Tibial artery (tissue), 4 donors: ENCODE results near the gene ID3.

Experiments used
- DNase-seq, 2 donors: peaks; one replicate each; pipeline ENCODE4 v3.0.0-alpha.2; 2019
- H3K27ac ChIP-seq, 2 donors: fragments of 200-600 bp; sonication (generic) in 1 of 2; 1 replicate in 1 of 2; 2 replicates in 1 of 2; pipeline ENCODE4 v1.5.1; 2018 to 2019; ENCODE audit warnings: mild to moderate bottlenecking in 1 of 2
- H3K27me3 ChIP-seq, 2 donors: fragments of 200-600 bp; sonication (generic) in 1 of 2; one replicate each; pipeline versions ENCODE4 v1.5.1 to v1.6.0; 2016 to 2019
- H3K36me3 ChIP-seq, 3 donors: fragments of 200-600 bp; sonication (generic) in 2 of 3; one replicate each; pipeline ENCODE4 v1.5.1; 2016 to 2019; ENCODE audit warnings: mild to moderate bottlenecking in 2 of 3
- H3K4me1 ChIP-seq, 4 donors: fragments of 200-600 bp; sonication (generic) in 2 of 4; 1 replicate in 3 of 4; 2 replicates in 1 of 4; pipeline ENCODE4 v1.5.1; 2016 to 2019
- H3K4me3 ChIP-seq, 2 donors: fragments of 200-600 bp; sonication (generic) in 1 of 2; 1 replicate in 1 of 2; 2 replicates in 1 of 2; pipeline ENCODE4 v1.5.1; 2018 to 2019; ENCODE audit warnings: mild to moderate bottlenecking in 2 of 2
- H3K9me3 ChIP-seq, 3 donors: fragments of 200-600 bp; sonication (generic) in 1 of 3; one replicate each; pipeline ENCODE4 v1.5.1; 2016 to 2019
- CTCF ChIP-seq, 2 experiments: fragments of 200-600 bp in 1 of 2; fragments of 450-650 bp in 1 of 2; IDR thresholded peaks; one replicate each; pipeline ENCODE4 v1.5.1; 2017 to 2019; ENCODE audit warnings: antibody characterized with exemption in 2 of 2, mild to moderate bottlenecking in 1 of 2, moderate library complexity in 1 of 2
- intact Hi-C: fragments of 100-400 bp; cut with DNase I; formaldehyde crosslinking; loops from one replicate; pipeline ENCODE4 v1.15.0; 2023; ENCODE audit warnings: low total_unique reads

ID3 gene

GRCh38 chr1:23582820-23583219 is 23.5 kb upstream of the ID3 start:
- peaks cover 0 to 49% (median 22%) of the 10 kb centered on the region in 4 donors for H3K4me1 ChIP-seq
- DNase-seq: no peak
- no peak for TF ChIP-seq CTCF (IDR thresholded peaks at IDR 0.05)
- H3K36me3 ChIP-seq: no peaks in the 10 kb centered on the region
- H3K9me3 ChIP-seq: no peaks in the 10 kb centered on the region
- H3K27ac ChIP-seq: peak overlapping the region in 1 of 2 donors; percentile 94
- H3K27me3 ChIP-seq: no peaks in the 10 kb centered on the region
- intact Hi-C loops: no loop called here
- no peak overlapping the region for H3K4me3 ChIP-seq

GRCh38 chr1:23581219-23581618 is 21.9 kb upstream of the ID3 start:
- intact Hi-C loops: no loop called here
- Histone ChIP-seq H3K27me3 (no peaks in the 10 kb centered on the region), H3K4me1 (peaks cover 0 to 57% (median 37%) of the 10 kb centered on the region in 4 donors), H3K27ac (peak overlapping the region; percentile 80 to 94), H3K4me3 (no peak overlapping the region), H3K9me3 (no peaks in the 10 kb centered on the region), H3K36me3 (no peaks in the 10 kb centered on the region)
- DNase-seq: peak in 1 of 2 donors; percentile 85
- TF ChIP-seq CTCF (IDR thresholded peaks at IDR 0.05): no peak

GRCh38 chr1:23578997-23579363 is 19.7 kb upstream of the ID3 start:
- Histone ChIP-seq H3K4me1 (peaks cover 0 to 74% (median 50%) of the 10 kb centered on the region in 4 donors), H3K27ac (peak overlapping the region; percentile 80 to 94), H3K9me3 (no peaks in the 10 kb centered on the region), H3K4me3 (no peak overlapping the region), H3K27me3 (no peaks in the 10 kb centered on the region), H3K36me3 (no peaks in the 10 kb centered on the region)
- DNase-seq: no peak
- intact Hi-C loops: no loop called here
- TF ChIP-seq CTCF (IDR thresholded peaks at IDR 0.05): no peak

- Histone ChIP-seq H3K27me3 (no peaks in the 10 kb centered on the region), H3K36me3 (no peaks in the 10 kb centered on the region), H3K4me3 (no peak overlapping the region), H3K4me1 (peaks cover 0 to 74% (median 50%) of the 10 kb centered on the region in 4 donors), H3K27ac (peak overlapping the region; percentile 80 to 94), H3K9me3 (no peaks in the 10 kb centered on the region)
- DNase-seq: no peak
- TF ChIP-seq CTCF (IDR thresholded peaks at IDR 0.05): no peak
- intact Hi-C loops: no loop called here
These were observed 19.2 kb upstream of the ID3 start for GRCh38 chr1:23578311-23578996.

- intact Hi-C loops: no loop called here
- peak; percentile 70 to 87 for DNase-seq
- TF ChIP-seq CTCF (IDR thresholded peaks at IDR 0.05): no peak
- peaks cover 0 to 83% (median 53%) of the 10 kb centered on the region in 4 donors for H3K4me1 ChIP-seq
- peak overlapping the region; percentile 80 to 94 for H3K27ac ChIP-seq
- no peaks in the 10 kb centered on the region for H3K36me3 ChIP-seq
- no peaks in the 10 kb centered on the region for H3K9me3 ChIP-seq
- peak overlapping the region; percentile 45 to 46 for H3K4me3 ChIP-seq
- no peaks in the 10 kb centered on the region for H3K27me3 ChIP-seq
These were observed 18.0 kb upstream of the ID3 start for GRCh38 chr1:23577056-23578004.
